SW 1271 (cell line): ENCODE results near the gene CCDC158.
"Not testable (repeated sequence)": the region's sequence is repeated elsewhere in the genome, so short reads cannot be mapped to it uniquely, and the experiment has no call there.

Experiments used
- DNase-seq, 2 experiments: peaks; one replicate each; lab custom pipeline; 2025; lab: John Stamatoyannopoulos, UW

CCDC158 gene

DNA sequence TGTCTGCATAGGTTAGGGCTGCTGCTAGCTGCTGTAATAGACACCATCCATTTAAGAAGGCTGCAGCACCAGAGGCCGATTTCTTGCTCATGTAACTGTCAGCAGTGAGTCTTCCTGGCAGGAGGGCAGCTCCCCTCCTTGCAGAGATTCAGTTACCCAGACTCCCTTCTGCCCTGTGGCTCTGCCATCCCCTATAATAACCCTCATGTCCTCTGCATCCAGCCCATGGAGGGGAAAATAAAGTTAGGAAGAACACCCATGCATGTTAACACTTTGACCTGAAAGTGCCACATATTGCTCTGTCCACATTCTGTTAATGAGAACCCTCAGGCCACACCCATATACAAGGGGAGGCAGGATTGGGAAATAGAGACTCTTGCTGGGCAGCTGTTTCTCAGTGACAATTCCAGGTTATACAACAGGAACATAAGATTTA, 109.0 kb downstream of the CCDC158 start:
- no peak for DNase-seq

DNA sequence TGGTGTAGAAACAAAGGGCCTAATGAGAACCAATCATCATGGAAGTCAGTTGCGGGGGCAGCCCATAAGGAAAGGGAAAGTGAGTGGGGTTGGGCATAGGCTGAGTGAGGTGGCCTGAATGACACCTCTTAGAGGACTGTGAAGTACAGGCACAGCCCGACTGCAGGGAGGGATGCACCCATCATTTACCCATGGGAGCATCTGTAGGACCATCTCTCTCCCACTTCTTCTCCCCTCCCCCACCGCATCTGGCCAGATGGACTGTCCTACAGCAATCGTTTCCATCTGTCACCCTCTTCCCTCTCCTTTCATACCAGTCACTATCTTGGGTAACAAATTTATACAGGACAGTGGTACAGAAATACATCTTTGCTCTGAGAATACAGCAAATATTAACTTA, 110.3 kb downstream of the CCDC158 start:
- no peak for DNase-seq

DNA sequence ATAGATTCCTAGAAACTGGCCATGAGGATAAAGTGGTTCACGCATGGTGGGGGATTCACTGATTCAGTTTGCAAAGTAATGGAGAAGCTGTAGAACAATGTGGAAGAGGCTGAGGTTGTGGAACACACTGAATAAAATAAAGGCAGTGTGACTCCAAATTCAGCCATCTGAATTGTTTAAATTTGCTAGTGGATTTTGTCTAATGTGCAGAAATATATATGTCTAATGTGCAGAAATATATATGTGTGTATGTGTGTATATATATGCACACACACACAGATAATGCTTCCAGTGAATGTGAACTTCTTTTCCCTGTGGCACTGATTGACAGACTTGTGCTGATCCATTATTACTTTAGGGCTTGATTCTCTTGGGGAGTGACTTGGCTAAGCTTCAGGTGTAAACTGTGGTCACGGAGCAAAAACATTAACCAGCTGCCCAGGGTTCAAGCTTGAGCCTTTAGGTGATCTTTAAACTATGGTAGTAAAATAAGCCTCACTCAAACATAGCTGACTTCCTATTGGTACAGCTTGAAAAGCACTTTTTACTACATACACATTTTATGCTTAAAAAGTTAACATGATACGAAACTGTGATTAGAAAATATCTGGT, 110.9 kb downstream of the CCDC158 start:
- DNase-seq: no peak

DNA sequence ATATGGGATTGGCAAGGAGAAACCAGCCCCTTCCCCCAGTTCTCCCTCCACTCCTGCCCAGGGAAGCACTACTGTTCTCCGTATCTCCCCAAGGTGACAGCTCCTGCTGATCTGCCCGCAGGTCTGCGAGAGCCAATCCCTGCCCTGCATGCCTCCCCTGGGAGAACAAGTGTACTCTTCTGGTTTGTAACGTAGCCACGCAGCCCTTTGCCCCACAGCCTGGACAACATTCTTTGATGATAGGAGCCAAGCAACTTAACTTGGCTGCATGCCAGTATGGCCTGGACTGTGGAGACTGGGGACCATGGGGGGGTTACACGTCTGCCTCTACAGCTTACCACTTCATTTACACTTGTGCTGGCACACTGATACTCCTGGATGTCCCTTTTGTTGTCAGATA, 112.4 kb downstream of the CCDC158 start:
- DNase-seq: no peak

DNA sequence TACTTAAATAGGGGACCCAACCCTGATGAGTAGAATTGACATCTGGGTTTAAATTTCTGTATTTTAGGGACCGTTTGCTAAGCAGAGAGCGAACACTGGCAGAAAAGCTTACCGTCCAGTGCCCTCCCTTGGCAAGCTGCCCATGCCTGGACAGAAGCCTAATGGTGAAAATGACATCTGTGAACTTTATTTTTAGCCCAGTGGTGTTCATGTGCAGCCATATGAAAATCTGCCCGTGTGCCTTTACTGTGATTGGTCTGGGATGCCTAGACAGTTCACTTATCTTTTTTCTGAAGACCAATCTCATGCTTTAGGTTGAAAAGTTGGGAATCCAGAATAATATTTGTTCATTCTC, 113.3 kb downstream of the CCDC158 start:
- no peak for DNase-seq

DNA sequence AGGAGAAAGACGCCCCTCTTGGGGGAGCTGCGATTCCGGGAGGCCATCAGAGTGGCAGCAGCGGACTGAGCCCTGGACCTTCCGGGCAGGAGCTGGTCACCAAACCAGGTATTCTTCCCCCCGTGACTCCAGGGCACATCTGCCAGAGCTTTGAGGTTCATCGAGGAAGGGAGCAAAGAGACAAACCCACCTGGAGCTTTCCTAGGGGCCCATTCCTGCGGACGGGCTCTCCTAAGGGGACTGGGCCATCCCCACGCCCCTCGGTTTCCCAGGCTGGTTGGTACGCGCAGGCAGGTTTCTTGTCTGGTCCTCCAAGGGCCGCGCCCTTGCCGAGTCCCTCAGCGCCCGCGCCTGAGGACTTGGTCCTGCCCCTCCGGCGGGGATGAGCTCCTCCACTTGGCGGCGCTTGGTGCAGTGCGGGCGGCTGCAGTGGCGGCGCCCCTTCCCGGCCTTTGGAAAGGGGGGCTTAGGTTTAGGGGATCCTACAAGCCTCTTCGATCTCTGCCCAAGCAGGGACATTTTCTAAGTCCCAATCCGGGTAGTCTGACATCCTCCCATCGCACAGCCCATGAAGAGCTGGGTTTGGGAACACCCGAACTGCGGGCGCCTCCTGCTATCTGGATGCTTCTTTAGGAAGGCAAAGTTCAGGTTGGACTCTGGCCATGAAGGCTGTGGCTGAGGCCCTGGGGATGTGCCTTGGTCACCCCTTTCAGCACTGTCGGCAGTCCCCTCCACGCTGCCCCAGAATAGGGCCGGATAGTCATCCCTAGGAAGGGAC, 113.9 kb downstream of the CCDC158 start:
- DNase-seq: peak in 1 of 2 experiments; percentile 23

DNA sequence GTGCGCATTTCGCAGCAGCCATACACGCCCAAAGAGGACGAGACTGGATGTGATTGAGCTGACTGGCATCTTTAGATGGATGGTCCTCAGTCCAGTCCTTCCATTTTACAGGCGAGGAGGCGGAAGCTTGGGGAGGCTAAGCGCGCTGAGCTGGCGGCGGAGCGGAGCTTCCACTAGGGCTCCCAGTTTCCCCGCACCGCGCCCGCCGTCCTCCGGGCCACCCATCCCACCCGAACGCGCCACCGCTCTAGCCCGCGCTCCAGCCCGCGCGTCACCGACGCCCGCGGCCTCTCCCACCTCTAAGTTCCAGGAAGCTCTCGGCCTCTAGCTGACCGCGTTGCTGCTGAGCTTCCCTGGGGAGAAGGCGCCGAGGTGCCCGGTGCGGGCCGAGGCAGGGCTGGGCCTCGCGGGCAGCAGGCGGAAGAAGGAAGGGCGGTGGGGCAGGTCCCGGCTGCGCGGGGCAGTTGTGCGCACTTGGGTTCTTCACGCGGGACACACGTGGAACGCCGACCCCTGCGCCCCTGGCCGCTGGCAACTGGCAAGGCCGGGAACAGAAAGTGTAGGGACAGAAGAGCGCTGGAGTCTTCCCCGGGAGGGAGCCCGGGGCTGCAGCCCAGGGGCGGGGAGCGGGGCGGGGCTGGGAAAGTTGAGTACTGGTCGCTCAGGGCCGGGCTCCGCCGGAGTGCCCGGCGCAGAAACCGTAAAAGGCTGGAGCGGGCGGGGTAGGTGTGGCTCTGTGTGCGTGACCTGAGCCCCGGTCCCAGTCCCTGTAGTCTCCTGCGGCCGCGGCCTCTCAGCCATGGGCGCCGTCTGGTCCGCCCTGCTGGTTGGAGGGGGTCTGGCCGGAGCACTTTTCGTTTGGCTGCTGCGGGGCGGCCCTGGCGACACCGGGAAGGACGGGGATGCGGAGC, 114.7 kb downstream of the CCDC158 start, which contains the start of gene STBD1:
TSS of gene STBD1 (plus strand) at position 763 of the 911 bp plus-strand sequence. CDS start at position 800, 37 bp downstream.
- peak; percentile 5 to 59 for DNase-seq

DNA sequence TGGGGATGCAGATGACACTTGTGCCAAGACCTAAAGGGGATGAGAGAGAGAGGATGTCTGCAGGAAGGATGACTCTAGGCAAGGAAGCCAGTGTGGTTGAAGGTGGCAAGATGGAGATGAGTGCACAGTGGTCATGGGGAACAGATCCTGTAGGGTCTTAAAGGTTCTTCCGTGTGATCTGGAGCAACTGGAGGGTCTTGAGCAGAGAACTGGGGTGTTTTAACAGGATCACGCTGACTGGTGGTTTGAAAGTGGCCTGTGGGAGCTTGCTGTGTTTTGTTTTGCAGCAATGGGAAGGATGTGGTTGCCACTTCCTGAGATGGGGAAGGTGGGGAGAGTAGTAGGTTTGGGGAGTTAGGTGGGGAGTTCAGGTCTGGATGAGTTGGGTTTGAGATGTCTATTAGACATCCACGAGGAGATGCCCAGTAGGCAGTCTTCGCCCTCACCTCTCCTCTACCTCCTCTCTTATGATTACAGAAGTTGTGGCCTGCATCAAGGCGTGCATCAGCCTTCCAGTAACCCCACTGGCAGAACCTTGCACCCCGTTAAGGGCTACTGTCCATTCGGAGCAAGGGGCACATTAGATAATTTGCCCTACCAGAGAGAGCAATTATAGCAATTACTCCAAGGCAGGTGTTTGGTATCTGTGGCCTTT, 115.8 kb downstream of the CCDC158 start:
- DNase-seq: no peak

DNA sequence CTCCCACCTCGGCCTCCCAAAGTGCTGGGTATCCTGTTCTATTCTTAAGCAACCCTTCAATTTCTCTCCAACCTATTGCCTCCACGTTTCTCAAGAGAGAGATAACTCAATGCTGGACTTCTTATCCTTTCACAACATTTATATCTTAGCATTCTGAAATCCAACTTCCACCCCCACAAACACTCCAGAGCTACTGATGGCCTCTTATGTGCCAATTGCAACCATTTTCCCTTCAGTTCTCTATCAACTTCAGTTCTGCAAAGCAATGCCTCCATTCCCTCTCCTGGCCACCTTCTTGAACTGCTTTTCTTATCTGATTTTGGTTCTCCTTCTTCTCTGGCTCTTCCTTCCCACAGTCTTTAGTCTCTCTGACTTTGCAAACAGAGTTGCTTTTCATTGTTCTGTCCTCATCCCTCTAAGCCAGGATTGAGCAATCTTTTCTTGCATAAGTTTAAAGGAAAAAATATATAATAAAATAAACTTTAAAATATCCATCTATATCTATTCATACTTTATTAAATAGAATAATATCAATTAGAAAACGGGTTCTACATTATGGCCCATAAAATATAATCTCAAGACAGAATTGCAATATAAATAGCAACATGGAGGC, 118.0 kb downstream of the CCDC158 start:
- DNase-seq: peak in 1 of 2 experiments; percentile 1

DNA sequence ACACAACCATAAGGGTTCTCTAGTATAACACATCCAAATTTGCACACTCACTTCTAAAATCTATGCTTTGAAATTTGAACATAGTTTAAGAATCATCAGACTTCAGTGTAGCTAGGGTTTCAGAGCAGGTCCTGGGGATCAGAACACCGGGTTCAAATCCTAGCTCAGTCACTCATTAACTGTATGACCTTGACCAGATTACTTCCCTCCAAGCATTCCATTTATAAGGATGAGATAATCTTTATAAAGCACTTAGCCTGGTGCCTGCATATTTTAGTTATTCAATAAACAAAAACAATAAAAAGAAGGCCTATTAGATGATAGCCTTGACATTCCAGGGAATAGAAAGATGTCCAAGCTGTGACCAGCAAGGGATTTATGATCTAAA, 119.2 kb downstream of the CCDC158 start:
- DNase-seq: no peak

DNA sequence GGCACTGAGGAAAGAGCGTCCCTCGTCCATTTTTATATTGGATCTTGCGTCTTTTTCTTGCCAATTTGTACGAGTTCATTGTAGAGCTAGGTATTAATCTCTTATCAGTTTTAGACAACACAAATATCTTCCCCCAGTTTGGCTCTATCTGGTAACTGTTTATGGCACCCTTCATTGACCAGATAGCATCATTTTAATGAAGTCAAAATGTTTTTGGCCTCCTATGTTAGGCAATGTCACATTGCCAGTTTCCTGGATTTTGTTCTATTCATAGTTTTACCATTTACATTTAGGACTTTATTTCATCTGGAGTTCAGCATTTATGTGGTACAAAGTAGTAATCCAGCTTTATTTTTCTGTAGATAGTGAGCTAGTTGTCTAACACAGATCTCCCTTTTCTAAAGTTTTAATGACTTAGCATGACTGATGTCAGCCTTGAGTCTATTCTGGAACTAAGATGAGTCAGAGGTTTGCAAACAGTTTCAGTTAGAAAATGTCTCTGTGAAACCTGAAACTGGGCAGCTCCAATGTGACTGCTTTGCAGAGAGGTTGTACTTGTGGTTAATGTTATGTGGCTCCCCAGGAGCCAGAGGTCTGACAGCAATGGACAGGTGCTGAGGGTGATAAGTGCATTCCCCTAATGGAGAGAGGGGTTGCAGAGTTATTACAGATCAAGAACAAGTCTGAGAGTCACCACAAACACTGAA, 119.7 kb downstream of the CCDC158 start:
- peak in 1 of 2 experiments; percentile 16 for DNase-seq

DNA sequence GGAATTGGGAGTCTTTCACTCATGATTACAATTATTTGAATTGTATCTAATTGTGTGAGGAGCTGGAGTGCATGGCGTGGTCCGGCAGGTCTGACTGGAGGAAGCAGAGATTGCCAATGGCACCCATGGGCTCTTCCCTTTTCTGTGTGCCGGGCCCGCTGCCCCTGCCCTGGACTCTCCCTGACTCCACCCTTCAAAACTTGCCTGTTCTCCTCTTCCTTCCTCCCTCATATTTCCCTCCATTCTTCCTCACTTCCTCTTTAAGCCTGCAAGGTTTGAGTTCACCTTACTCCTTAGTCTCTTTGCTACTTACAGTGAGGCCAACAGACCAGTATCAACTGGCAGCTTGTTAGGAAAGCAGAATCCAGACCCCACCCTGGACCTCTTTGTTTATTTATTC, 120.9 kb downstream of the CCDC158 start:
- DNase-seq: no peak

DNA sequence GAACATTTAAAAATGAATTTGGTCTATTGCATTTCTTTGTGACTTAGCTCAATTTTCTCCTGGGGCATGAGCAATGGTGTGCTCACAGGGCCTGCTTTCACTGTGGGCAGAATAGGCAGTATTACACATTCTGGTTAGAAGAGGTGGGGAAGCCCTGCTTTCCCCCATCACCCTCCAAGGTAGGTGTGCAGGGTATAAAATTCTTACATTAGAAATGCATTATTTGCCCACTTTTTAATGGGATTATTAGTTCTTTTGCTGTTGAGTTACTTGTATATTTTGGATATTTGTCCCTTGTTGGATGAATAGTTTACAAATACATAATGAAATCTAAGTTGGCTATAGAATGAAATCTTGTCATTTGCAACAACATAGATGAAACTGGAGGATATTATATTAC, 122.7 kb downstream of the CCDC158 start:
- DNase-seq: no peak

DNA sequence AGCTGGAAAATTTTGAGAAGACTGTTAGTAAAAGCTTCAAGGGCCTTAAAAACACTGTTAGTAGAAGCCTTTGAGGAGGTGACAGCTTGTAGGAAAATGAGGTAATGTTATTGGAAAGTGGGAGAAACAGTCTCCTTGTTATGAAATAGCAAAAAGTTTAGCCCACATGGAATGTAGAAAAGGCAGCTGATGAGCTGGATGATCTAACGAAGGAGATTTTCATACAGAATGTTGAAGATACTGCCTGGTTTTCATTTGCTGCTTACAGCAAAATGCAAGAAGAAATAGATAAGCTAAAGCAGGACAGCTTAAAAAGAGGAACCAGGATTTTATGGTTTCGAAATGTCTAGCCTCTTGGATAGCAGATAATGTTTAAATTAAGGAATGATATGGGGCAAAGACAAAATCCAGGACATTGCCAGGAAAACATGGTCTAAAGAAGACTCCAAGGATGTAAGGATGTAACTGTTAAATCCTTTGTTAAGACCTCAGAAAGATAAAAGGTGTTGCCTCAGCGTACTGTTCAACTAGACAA, 124.6 kb downstream of the CCDC158 start:
- no peak for DNase-seq

DNA sequence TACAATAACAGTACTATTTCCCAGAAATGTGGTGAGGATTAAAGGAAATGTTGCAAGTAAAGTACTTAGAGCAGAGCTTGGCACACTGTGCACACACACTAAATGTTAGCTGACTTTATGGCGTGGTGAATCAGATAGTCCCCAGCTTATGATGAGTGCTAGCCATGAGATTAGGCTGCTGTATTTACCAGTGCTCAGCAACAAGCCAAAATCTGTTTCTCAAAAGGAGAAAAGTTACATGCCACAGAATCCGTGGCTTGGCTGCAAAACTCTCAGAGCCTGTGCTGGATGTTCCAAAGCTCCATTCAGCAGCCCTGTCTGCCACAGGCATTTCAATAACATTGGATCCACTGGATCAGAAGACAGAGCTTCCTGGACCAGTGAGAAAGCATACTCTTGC, 127.2 kb downstream of the CCDC158 start:
- DNase-seq: no peak

DNA sequence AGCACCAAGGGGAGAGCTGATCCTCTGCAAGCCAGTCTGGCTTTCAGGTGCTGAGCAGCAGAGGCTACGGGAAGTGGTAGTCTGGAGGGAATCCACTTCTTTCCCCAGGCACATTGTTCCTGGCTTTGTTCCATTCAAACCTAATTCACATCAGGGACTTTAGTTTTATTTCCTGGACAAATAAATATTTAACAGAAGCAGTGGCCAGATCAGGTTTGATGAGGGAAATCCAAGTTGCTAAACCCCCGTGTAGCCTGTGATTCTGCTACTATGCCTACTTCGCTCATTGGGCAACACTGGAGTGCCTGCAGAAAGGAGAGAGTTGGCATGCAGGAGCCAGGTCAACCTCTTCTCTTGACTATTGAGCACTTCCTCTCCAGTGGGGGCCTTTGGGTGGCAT, 128.2 kb downstream of the CCDC158 start:
- DNase-seq: no peak

DNA sequence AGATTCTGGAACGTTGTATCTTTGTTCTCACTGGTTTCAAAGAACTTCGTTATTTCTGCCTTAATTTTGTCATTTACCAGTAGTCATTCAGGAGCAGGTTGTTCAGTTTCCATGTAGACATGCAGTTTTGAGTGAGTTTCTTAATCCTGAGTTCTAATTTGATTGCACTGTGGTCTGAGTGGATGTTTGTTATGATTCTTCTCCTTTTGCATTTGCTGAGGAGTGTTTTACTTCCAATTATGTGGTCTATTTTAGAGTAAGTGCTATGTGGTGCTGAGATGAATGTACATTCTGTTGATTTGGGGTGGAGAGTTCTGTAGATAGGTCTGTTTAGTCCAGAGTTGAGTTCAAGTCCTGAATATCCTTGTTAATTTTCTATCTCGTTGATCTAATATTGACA, 133.1 kb downstream of the CCDC158 start:
- not testable (repeated sequence) for DNase-seq

DNA sequence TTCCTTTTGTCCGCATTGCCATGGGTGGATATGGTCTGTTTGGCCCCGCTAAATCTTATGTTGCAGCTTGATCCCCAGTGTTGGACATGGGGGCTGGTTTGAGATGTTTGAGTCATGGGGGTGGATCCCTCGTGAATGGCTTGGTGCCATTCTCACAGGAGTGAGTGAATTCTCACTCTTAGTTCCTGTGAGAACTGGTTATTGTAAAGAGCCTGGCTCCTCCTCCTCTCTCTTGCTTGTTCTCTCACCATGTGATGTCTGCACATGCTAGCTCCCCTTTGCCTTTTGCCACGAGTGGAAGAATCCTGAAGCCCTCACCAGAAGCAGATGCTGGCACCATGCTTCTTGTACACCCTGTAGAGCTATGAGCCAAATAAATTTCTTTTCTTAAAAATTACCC, 137.0 kb downstream of the CCDC158 start:
- no peak for DNase-seq

DNA sequence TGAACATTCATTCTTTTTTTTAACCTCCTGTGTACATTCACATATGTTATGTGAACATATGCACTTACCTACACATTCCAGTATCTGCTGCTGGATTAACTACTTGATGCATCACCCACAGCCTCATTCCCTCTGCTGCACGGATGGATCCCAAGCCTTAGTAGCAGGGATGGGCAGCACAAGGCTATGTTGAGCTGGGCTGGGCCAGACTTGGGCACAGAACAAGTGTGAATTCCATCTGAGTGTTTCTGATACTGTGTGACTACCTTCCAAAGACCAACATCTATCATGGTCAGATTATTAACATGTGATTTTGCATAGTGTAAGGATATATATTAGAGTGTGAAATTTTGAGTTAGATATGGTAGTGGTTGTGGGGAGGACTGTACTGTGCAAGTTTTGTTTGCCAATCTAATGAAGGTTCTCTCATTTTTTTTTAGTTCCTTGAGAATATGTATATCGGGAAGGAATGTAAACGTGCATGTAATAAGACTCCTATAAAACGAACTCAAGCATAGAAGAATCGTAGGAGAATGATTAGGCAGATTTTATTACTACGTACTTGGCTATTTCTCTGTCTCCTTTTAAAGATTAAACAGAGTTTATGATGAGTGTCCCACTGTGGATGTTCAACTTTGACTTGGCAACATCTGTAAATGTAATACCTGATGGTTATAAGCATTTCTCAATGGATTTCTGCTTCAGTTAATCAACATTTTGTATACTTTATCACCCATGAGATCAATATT, 137.8 kb downstream of the CCDC158 start:
- no peak for DNase-seq

DNA sequence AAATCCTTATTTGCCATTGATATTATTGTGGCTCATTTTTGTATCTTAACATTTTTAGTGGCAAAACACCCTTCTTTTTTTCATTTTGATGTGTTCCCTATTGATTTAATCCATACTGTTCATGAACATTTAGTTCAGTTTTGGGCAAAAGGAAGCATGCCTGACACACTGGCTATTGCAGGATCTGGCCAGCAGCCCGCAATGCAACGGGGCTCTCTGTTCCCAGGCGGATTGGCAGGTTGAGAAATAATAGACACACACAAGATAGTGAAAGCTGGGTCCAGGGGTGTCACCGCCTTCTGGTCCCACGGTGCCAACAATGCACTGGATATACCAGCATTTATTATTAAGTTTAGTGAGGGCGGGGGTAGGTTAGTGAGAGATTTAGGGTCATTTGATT, 139.3 kb downstream of the CCDC158 start:
- not testable (repeated sequence) for DNase-seq
